A673 (cell line): ENCODE data around the gene CELA2B.

Experiments
- CTCF ChIP-seq: fragments of 300-800, 200-600 bp; sonication (generic); conservative IDR thresholded peaks from 2 replicates; pipeline ENCODE4 v1.5.1; 2017; ENCODE audit warnings: low read depth, mild to moderate bottlenecking, antibody characterized with exemption, low read length, moderate library complexity, mixed read lengths
- EZH2 ChIP-seq: fragments of 200-600 bp; sonication (generic); IDR thresholded peaks from 2 replicates; pipeline ENCODE4 v1.6.1; 2017; ENCODE audit warnings: borderline replicate concordance, low read depth, mild to moderate bottlenecking, mixed read lengths, antibody characterized with exemption, low read length; ENCODE audit not compliant: poor library complexity, severe bottlenecking

GRCh38 chr1:15524021-15524282 is 48.0 kb downstream of the CELA2B start, which contains the start of gene CASP9:
- no peak for TF ChIP-seq CTCF
- no peak for TF ChIP-seq EZH2
